Stimulated activated CD4-positive, alpha-beta T cell treated with anti-CD3 and anti-CD28 coated beads, Interleukin-4, amount 100 ng/mL, for 4 hours (primary cell): ENCODE results near the gene LTB4R.
"Not testable (repeated sequence)": the region's sequence is repeated elsewhere in the genome, so short reads cannot be mapped to it uniquely, and the experiment has no call there.

Source experiments
- DNase-seq, 2 experiments: peaks; one replicate each; pipeline ENCODE4 v3.0.0-alpha.2; 2020

LTB4R gene

DNA sequence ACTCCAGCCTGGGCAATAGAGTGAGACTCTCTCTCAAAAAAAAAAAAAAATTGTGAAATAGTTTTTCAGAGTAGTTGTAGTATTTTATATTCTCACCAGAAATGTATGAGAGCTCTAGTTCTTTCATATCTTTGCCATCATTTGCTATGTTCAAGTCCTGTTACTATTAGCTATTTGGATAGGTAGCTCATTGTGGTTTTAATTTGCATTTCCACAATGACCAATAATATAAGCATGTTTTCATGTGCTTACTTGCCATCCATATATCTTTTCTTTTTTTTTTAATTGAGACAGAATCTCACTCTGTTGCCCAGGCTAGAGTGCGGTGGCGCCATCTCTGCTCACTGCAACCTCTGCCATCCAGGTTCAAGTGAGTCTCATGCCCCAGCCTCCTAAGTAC is 36.9 kb downstream of the LTB4R start:
- no peak for DNase-seq

DNA sequence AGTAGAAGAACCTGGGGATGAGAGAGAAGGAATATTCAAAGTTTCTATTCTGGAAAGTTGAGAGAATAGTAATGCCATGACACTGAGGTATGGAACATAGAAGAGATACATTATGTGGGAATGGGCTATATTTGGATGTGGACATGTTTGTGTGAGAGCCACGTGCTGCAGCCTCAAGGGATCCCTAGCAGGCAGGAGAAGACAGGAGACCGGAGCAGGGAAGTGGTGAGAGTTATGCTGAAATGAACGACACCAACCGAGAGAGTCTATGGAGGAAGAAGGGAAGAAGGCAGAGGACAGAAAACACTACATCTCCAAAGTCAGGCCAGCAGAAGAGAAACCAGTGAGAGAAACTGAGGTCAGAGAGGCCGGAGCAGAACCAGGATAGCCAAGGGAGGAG is 38.4 kb downstream of the LTB4R start:
- DNase-seq: no peak

DNA sequence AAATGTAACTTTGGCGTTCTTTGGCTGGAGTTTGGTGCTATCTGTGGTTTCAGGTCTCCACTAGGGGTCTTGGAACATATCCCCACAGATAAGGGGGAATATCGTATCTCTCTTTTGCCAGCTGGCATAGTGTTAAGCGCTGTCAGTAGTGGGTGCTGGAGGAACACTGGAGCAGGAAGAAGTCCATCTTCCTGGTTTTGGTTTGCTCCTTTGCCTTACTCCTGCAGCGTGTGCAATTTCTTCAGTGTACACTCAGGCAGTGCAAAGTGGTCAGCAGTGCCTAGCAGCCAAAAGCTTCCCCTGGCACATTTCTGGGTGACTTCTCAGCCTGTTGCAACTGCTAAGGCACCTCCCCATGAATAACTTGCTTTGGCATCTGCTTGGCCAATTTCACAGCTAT is 40.2 kb downstream of the LTB4R start:
- DNase-seq: no peak

DNA sequence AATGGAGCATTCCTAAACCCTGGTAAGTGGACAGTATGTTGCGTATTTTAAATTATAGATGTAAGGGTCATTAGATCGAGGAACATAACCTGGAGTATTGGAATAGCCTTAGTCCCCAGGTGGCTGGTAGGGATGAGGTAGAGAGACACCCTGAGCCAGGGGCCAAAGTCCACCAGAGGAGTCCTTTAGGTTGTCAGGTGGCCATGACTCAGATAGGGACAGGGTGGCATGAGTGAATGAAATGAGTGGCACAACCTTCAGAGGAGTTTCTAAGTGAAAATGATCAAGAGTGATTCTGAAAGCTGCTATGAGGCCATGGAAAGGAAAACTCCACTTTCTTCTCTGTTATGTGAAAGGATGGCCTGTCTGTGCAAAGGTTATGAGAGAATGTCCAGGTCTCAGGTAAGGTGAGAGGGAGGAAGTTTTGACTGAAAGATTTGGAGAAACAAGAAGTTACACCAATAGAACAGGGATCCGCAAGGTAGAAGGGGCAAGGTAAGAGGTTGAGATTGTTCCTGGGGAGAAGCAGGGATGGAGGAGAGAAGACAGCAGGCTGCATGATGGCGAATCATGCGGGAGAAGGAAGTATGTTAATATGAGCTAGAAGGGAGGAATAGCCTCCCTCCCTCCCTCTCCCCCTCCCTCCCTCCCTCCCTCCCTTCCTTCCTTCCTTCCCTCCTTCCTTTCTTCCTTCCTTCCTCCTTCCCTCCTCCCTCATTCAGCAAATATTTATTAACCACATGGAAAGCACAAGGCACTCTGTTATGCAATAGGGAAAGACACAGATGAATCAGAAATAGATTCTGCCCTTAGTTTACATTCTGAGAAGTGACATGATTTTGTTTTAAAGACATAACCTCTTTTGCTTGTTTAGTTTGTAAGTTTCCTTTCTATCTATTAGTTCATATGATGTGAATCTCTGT is 42.5 kb downstream of the LTB4R start:
- no peak for DNase-seq

DNA sequence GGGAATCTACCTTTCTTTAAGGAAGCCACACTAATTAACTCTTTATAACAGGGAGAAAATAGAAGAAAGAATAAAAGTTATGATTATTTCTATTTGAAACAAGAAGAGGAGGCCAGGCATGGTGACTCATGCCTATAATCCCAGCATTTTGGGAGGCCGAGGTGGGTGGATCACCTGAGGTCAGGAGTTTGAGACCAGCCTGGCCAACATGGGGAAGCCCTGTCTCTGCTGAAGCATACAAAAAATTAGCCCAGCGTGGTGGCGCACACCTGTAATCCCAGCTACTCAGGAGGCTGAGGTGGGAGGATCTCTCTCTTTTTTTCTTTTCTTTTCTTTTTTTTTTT is 43.2 kb downstream of the LTB4R start:
- DNase-seq: not testable (repeated sequence)

DNA sequence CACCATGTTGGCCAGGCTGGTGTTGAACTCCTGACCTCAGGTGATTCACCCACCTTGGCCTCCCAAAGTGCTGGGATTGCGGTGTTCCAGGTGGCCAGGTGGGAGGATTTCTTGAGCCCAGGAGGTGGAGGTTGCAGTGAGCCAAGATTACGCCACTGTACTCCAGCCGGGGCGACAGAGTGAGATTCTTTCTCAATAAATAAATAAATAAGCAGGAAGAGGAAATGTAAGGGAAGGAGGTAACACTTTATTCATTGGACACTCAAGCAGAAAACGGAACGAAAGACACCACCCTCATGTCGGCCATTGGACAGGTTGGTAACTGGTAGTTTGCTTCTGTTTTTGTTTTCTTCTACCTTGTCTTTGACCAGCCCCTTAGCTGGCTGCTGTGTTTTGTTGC is 43.7 kb downstream of the LTB4R start:
- no peak for DNase-seq

DNA sequence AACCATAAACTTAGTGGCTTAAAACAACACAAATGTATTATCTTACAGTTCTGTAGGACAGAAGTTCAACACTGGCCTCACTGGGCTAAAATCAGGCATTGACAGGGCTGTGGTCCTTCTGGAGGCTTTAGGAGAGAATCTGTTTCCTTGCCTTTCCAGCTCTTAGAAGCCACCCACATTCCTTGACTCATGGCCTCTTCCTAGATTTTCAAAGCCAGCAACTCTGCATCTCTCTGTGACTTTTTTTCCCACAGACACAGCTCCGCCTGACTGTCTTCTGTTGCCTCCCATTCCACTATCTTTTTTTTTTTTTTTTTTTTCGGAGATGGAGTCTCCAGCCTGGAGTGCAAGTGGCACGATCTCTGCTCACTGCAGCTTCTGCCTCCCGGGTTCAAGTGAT is 44.9 kb downstream of the LTB4R start:
- DNase-seq: no peak

DNA sequence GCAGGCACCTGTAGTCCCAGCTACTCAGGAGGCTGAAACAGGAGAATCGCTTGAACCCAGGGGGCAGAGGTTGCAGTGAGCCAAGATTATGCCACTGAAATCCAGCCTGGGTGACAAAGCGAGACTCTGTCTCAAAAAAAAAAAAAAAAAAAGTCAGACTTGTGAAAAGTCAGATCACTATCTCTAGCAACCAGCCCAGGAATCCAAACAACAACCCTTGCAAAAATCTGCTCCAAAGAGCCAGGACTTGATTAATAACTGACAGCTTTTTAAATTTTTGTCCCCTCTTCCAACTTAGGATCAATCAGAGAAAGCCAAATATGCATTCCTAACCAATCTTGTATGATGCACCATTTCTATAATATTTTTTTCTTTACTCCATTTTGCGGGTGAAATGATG is 49.0 kb downstream of the LTB4R start:
- DNase-seq: no peak

DNA sequence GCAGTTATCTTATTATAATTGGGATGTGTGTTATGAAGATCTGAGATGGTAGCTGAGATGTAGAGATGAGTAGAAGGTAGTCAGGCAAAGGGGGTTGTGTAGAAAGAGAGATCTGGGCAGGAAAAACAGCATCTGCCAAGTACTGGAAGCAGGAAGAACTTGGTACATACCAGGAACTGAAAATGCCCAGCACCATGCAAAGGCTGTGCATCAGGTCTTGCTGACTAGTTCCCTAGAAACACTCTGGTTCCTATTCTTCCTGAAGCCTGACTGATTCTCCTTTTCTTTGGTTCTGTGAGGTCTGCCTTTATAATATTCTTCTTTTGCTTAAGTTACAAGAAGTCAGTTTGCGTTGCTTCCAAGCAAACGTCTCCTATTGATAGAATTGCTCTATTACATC is 50.0 kb downstream of the LTB4R start:
- DNase-seq: no peak

DNA sequence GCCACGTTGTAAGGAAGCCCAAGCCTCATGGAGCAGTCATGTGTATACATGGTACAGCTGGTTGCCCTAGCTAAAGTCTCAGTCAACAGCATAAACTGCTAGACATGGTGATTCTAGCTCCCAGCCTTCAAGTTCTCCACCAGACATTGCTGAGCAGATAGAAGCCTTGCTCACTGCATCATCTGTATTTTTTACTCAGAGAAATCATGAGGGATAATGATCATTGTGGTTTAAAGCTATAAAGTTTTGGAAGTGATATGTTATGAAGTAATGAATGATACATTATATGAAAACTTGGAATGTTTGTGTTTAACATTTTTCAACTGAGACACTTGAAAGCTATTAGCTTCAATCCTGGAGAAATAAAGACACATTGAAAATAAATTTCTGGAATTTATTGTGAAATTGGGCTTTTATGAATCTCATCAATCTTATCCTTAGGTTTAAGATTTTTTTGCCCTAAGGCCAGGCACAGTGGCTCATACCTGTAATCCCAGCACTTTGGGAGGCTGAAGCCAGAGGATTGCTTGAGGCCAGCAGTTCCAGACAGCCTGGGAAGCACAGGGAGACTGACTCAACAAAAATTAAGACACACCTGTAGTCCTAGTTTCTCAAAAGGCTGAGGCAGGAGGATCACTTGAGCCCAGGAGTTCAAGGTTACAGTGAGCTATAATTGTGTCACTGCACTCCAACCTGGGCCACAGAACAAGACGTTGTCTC is 51.1 kb downstream of the LTB4R start:
- DNase-seq: no peak

DNA sequence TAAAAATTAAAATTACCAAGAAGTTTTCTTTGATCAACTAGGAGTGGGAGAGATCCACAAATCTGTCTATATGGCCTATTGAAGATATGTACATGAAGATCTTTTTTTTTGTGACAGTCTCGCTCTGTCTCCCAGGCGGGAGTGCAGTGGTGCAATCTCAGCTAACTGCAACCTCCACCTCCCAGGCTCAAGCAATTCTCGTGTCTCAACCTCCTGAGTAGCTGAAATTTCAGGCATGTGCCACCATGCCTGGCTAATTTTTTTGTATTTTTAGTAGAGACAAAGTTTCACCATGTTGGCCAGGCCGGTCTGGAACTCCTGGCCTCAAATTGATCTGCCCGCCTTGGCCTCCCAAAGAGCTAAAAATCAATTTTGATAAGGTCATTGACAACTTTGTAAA is 52.1 kb downstream of the LTB4R start:
- no peak for DNase-seq

DNA sequence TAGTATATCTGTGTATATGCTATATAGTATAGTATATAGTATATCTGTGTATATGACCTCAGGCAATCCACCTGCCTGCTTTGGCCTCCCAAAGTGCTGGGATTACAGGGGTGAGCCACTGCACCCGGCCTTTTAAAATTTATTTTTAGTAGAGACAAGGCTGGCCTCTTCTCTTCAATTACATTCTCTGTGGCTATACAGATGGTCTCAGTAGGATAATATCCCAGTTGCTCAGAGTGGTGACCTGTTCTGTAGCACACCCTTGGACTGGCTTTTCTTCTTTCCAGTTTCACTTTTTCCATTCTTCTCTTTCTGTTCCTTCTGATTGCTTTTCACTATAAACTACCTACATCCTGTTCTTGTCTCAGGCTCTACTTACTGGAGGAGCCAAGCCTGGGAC is 53.5 kb downstream of the LTB4R start:
- no peak for DNase-seq

DNA sequence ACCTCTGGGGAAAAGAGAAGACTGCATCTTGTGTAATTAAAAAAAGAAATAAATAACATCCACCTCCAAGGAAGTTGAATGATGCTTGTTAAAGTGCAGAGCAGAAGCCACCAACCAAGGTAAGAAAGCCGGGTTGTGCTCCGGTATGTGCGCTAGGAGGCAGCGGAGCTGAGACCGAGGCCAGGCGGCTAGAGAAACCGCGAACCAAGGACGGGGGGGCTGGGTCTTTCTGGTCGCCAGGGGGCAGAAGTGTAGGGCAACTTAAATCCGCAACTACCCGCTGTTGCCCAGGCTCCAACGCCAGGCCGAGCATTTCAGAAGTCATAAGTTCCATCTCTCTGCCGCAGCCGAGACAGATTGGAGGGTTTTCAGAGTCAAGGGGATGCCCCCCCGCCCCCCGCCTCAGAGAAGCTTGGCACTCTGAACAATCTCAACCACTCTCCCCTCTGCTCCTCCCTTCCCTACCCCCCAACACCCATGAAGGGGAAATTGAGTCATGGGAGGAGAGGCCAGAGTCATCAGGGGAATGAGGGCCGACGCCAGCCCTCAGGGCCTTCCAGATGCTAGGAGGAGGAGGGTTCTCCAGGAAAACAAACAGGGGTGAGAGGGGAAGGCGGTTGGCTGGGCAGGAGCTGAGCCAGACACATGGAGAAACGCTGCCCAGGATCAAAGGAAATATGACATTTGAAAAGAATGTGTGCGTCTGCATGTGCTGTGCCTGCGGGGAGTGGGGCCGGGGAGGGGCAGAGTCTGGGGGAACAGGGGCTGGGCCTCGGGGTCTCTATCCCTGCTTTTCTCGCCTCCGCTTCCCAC is 54.5 kb downstream of the LTB4R start:
- DNase-seq: peak; percentile 55 to 60

DNA sequence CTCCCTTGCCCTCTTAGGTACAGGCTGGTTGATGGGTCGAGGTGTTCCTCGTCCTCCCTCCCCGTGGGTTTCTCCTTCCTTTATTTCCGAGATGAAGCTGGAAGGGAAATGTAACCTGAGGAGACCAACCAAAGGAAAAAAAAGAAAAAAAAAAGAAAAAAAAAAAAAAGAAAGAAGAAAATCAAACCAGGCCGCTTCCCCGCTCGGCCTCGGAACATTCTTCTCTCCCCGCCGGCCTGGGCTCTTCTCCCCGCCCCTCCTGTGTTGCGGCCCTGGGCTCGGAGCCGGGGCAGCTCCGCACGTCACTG is 55.1 kb downstream of the LTB4R start:
- no peak for DNase-seq

DNA sequence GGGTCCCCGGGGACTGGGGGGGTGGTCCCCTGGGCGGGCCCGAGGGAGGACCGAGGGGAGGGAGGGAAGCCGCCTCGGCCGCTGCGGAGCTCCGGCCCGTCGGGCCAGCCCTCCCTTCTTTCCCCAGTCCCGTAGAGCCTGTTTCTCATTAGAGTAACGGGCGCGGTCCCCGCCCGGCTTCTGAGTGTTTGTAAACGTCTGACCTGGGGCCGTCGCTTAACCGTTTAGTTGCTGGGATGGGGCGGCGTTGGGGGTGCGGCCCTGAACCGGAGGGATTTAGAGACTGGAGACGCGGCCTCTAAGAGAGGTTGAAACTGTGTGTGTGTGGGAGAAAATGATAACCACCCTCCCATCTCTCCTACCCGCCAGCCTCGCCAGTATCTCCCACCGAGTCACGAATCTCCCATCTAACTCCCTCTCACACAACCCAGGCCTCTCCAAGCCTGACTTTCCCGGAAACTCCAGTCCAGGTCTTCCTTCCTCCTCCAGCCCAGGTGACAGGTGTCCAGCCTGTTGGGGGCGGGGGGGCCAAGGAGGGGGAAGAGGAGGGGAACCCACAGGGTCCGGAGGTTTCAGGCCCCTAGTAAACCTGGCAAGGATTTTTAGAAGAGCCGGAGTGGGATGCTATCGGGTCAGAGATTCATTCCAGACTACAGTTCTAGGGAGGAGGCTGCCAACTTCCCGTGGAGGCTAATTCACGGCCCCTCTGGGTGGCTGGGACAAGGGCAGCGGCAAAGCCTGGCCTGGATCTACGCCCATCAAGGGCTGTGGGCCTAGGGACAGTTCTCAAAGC is 55.6 kb downstream of the LTB4R start:
- peak in 1 of 2 experiments; percentile 5 for DNase-seq
